Mesothelial cell of epicardium (in vitro differentiated cells): ENCODE results near the gene ECHDC3. TPM values are rescaled to one million over a fixed set of nuclear protein-coding genes. Genes with fewer than 3 reads are reported as not detected.

ENCODE experiments used
- DNase-seq, 2 experiments: peaks; one replicate each; pipeline ENCODE4 v3.0.0; 2021; ENCODE audit warnings: low spot score in 2 of 2; ENCODE audit not compliant: unreplicated experiment in 2 of 2
- H3K27ac Mint-ChIP-seq: 2 replicates; pipeline ENCODE4 v1.8.0; 2021; ENCODE audit warnings: mixed read lengths
- H3K27me3 Mint-ChIP-seq: 2 replicates; pipeline ENCODE4 v1.8.0; 2021; ENCODE audit warnings: low read depth, mixed read lengths
- H3K36me3 Mint-ChIP-seq: 2 replicates; pipeline ENCODE4 v1.8.0; 2021; ENCODE audit warnings: mixed read lengths
- H3K4me1 Mint-ChIP-seq: 2 replicates; pipeline ENCODE4 v1.8.0; 2021; ENCODE audit warnings: mixed read lengths
- H3K4me3 Mint-ChIP-seq: 2 replicates; pipeline ENCODE4 v1.8.0; 2021; ENCODE audit warnings: mild to moderate bottlenecking, moderate library complexity, mixed read lengths
- H3K9me3 Mint-ChIP-seq: 2 replicates; pipeline ENCODE4 v1.8.0; 2021; ENCODE audit warnings: mixed read lengths
- CTCF ChIP-seq: fragments of 200-600 bp; sonication (generic); IDR thresholded peaks from one replicate; pipeline ENCODE4 v1.5.0; 2021; ENCODE audit warnings: antibody characterized with exemption; ENCODE audit not compliant: unreplicated experiment
- total RNA-seq: library from RNA; stranded (reverse); gene quantifications from 3 replicates; pipeline ENCODE4 v1.2.1, GENCODE V29; 2021

Gene ECHDC3
- total RNA-seq, 1 donor from 2014 or later: 5.1 TPM

- H3K4me1 Mint-ChIP-seq: peaks cover 9% of the 10 kb centered on the region
- H3K4me3 Mint-ChIP-seq: no peak overlapping the region
- no peak overlapping the region for H3K27ac Mint-ChIP-seq
Measured at GRCh38 chr10:11713963-11714362, 28.2 kb upstream of the ECHDC3 start.

GRCh38 chr10:11714750-11715365 lies 27.3 kb upstream of the ECHDC3 start:
- H3K27ac Mint-ChIP-seq: no peak overlapping the region
- peaks cover 9% of the 10 kb centered on the region for H3K4me1 Mint-ChIP-seq
- no peak for TF ChIP-seq CTCF
- peaks cover 8% of the 10 kb centered on the region for H3K9me3 Mint-ChIP-seq
- H3K4me3 Mint-ChIP-seq: no peak overlapping the region
- H3K36me3 Mint-ChIP-seq: peaks cover 2% of the 10 kb centered on the region
- no peak for DNase-seq
- no peaks in the 10 kb centered on the region for H3K27me3 Mint-ChIP-seq

More at GRCh38 chr10:11713963-11714362, 28.2 kb upstream of the ECHDC3 start:
- Mint-ChIP-seq H3K36me3 (peaks cover 2% of the 10 kb centered on the region), H3K27me3 (no peaks in the 10 kb centered on the region), H3K9me3 (peaks cover 8% of the 10 kb centered on the region)
- no peak for DNase-seq
- TF ChIP-seq CTCF: no peak

GRCh38 chr10:11715815-11716494 lies 26.2 kb upstream of the ECHDC3 start:
- peaks cover 8% of the 10 kb centered on the region for H3K9me3 Mint-ChIP-seq
- H3K4me1 Mint-ChIP-seq: peaks cover 9% of the 10 kb centered on the region
- DNase-seq: no peak
- H3K27ac Mint-ChIP-seq: no peak overlapping the region
- no peak overlapping the region for H3K4me3 Mint-ChIP-seq
- peaks cover 2% of the 10 kb centered on the region for H3K36me3 Mint-ChIP-seq
- H3K27me3 Mint-ChIP-seq: no peaks in the 10 kb centered on the region
- no peak for TF ChIP-seq CTCF

- Mint-ChIP-seq H3K36me3 (peaks cover 2% of the 10 kb centered on the region), H3K27ac (no peak overlapping the region), H3K4me1 (peaks cover 9% of the 10 kb centered on the region), H3K4me3 (no peak overlapping the region), H3K27me3 (no peaks in the 10 kb centered on the region), H3K9me3 (peaks cover 8% of the 10 kb centered on the region)
- TF ChIP-seq CTCF: no peak
- DNase-seq: no peak
Measured at GRCh38 chr10:11716686-11717085, 25.5 kb upstream of the ECHDC3 start.

GRCh38 chr10:11719496-11720259 lies 22.5 kb upstream of the ECHDC3 start:
- Mint-ChIP-seq H3K4me1 (no peaks in the 10 kb centered on the region), H3K27ac (no peak overlapping the region), H3K9me3 (peaks cover 8% of the 10 kb centered on the region), H3K4me3 (no peak overlapping the region), H3K36me3 (peaks cover 2% of the 10 kb centered on the region), H3K27me3 (no peaks in the 10 kb centered on the region)
- no peak for TF ChIP-seq CTCF
- no peak for DNase-seq
